Umbilical cord (tissue), 2 donors: ENCODE results near the gene ADAMTS15. TPM values are rescaled to one million over a fixed set of nuclear protein-coding genes. Genes with fewer than 3 reads are reported as not detected.
A peak's percentile ranks its signal among the peaks of the same experiment; 100 is the strongest.
"Not testable (repeated sequence)": the region's sequence is repeated elsewhere in the genome, so short reads cannot be mapped to it uniquely, and the experiment has no call there.

Source experiments
- DNase-seq: peaks from one replicate; pipeline ENCODE4 v3.0.0-alpha.2; 2015; ENCODE audit warnings: low spot score
- total RNA-seq: library from RNA; depleted of rRNA; stranded (reverse); fragments of >200 nt; gene quantifications from one replicate; pipeline ENCODE4 v1.2.3, GENCODE V29; 2014; ENCODE audit warnings: low replicate concordance; ENCODE audit not compliant: insufficient read depth

The ADAMTS15 gene
- total RNA-seq, 1 donor from 2014 or later = 10.1 TPM

DNA sequence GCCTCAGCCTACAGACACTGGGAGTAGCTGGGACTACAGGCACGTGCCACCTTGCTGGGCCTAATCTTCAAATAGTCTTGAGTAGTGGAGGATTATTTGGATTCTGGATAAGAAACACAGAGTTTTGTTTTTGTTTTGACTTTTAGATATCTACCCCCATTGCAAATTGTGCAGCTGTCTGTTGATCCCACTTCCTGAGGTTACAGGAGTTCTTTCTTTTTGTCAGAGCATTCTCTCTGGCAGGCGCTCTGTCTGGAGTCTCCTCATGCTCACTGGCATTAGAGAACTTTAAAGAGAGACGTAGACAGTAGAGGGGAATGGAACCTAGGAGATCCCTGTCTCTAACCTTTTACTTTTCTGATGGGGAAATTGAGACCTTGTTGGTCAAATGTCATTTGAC is 12.3 kb upstream of the ADAMTS15 start:
- DNase-seq = no peak

GRCh38 chr11:130437848-130438247 is 10.6 kb upstream of the ADAMTS15 start:
- no peak for DNase-seq

GRCh38 chr11:130438401-130439159 is 9.9 kb upstream of the ADAMTS15 start:
- not testable (repeated sequence) for DNase-seq

GRCh38 chr11:130439160-130439519 is 9.3 kb upstream of the ADAMTS15 start:
- no peak for DNase-seq

DNA sequence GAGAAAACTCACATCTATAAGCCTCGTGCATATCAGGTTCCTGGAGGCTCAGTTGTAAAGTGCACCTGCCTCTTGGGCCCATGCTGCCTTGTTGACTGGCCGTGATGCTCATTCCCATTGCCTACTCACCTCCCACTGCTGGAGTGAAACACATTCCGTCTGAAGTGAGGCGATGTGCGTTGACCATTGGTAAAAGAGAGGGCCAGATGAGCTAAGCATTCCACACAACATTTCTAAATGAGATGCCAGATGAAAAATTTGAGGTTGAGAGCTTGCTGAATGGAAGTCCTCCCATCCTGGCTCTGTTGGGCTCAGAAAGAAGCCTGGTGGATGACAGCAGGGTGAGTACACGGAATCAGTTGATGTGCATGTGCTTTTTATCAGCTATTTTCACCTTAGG is 8.6 kb upstream of the ADAMTS15 start:
- DNase-seq = no peak

DNA sequence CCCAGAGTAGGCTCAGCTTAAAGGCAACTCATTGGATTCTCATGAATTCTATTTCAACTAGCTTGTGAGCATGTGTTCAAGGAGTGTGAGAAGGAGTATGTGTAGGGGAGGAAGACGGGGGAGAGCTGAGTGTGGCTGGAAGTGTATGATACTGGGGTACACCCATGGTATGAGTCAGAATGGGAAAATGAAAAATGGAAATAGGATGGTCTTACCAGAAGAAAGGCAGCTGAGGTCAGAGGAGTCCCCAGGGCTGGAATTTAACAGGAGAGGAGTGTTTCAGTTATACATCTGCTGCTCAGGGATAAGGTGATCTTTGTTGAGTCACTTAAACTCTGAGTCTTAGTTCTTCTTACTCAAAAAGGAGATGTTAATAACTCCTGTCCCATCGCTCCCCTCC is 6.7 kb upstream of the ADAMTS15 start:
- DNase-seq = no peak

GRCh38 chr11:130442737-130443136 is 5.7 kb upstream of the ADAMTS15 start:
- peak; percentile 91 for DNase-seq

- no peak for DNase-seq
Observed at GRCh38 chr11:130445788-130446187, 2.7 kb upstream of the ADAMTS15 start.

- no peak for DNase-seq
Observed at GRCh38 chr11:130448039-130448415, 418 bp upstream of the ADAMTS15 start.

DNA sequence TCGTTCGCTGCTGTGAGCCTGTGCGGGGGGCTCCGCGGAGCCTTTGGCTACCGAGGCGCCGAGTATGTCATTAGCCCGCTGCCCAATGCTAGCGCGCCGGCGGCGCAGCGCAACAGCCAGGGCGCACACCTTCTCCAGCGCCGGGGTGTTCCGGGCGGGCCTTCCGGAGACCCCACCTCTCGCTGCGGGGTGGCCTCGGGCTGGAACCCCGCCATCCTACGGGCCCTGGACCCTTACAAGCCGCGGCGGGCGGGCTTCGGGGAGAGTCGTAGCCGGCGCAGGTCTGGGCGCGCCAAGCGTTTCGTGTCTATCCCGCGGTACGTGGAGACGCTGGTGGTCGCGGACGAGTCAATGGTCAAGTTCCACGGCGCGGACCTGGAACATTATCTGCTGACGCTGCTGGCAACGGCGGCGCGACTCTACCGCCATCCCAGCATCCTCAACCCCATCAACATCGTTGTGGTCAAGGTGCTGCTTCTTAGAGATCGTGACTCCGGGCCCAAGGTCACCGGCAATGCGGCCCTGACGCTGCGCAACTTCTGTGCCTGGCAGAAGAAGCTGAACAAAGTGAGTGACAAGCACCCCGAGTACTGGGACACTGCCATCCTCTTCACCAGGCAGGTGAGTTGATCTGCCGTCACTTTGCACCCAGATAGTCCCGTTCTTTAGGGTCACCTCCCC is 1.0 kb downstream of the ADAMTS15 start:
- no peak for DNase-seq

DNA sequence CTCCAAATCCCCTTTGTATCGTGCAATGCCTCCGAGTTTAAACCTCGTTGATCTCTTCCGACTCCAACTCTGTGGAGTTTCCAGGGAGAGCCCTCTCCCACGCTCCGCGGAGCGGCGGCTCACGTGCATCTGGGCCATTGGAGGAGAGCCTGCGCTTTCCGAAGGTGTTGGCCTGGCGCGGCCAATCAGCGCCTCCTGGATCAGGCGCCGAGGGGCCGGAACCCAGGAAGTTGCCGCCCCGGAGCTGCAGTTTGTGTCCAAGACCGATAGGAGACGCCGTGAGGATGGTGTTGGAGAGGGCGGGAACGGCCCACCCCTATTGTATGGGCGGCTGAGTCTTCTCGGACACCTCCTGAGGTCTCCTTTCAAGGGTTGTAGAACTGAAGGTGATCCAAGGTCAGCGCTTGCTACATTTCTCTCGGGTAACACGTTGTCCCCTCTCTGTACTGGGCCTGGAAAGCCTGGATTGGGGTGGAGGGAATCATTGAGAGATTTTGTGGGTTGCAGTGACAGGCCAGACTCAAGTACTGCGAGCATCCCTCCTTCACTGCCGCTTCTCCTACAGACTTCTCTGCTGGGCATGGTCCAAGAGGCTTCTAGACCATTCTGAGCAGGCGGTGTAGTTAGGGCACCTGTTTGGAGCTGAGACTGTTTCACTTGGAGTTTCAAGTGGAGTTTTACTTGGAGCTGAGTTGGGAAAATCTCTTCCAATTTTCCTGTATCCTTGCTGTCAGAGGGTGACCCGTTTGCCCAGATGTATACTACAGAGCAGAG is 1.7 kb downstream of the ADAMTS15 start:
- DNase-seq = peak; percentile 84

DNA sequence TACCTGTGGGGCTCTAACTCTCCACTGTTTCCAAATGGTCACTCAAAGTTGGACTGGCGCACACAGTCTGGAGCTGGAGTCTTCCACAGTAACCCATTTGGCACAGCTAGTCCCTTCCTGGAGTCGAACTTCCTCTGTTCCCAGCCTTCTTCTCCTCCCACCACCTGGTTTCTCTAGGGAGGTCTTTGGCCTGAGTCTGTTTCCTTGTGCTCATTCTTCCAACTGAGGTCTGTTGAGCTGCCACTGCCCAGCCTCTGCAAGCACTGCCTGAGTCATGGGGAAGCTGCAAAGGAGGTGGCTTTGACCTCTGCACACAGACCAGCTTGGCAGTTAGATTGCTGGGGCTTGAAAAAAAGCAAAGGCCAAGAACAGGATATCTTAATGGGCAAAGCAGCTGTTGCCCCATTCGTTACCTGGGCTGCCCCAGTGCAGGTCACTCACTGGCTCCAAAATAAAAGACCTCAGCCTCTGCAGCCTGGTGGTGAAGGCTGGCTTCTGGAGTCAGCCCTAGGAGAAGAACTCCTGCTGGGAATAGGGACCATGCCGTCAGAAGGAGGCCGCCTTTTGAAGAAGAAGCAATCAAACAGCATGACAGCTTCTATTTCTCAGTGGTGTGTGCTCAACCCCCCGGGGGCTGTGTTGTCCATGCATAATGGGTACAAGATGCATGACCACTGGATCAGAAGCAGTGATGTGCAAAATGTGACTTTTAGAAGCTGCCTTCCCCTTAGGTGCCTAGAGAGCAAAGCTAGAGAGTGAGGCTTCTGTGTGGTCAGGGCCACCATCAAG is 3.0 kb downstream of the ADAMTS15 start:
- DNase-seq = no peak

- DNase-seq = no peak
Observed at GRCh38 chr11:130452176-130452575, 3.7 kb downstream of the ADAMTS15 start.

DNA sequence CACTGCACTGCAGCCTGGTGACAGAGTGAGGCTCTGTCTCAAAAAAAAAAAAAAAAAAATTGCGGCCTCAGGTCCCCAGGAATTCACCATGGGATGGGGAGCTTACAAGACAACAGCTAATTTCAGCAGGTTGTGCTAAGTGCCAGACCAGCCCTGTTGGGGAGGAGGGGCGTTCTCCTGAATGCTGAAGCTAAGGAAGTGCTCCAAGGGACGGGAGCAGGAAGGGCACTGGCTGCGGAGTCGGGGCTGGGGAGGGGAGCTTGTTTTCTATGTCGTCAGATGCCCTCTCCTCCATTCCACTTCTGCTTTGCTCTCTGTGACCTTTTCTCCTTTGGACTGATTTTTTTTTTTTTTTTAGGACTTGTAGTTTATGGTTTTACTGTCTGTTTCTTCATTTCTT is 4.5 kb downstream of the ADAMTS15 start:
- no peak for DNase-seq

- DNase-seq = no peak
Observed at GRCh38 chr11:130454491-130455252, 6.2 kb downstream of the ADAMTS15 start.

DNA sequence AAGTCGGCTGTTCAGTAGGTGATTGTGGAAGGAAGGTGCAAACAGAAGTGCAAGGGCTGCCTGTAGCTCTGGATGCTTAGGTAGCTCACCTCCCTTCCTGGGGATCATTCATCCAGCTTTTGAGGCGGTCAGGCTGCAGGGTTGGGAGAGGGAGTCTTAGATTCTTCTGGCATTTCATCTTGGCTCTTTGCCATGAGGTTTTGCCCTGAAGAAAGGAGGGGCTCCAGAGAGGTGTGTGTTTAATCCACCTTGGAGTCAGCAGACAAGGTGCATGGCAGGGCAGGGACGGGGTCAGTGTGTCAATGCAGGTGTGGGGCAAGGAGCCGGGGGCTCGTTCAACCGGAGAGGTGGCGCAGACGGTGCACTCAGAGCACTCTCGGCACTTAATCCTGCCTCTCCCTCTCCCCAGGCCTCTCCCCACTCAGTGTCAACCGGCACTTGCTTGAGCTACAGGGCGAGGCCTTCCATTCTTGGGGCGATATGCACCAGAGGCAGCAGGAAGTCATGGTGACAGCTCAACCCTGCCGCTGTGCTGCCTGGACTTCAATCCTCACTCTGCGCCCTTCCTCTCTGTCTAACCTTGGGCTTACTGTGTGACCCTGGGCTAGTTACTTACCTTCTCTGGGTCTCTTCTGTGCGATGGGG is 7.2 kb downstream of the ADAMTS15 start:
- no peak for DNase-seq

DNA sequence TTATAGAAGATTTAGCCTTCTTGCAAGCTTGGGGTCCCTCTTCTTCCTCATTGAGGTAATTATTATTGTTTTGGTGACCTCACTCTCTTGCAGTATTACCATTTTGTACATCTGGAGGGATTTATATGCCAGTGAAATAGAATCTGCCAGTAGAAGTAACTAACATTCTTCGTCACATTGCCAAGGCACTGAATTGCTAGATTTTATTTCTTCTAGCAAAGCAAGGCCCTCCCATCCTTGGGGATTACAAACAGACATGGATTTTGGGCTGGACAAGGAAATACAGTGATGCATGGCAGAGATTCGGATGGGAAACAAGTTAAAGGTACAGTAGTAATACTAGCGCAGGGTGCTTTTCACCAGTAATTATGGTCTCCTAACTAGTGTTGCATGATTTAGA is 7.8 kb downstream of the ADAMTS15 start:
- DNase-seq = peak; percentile 85

DNA sequence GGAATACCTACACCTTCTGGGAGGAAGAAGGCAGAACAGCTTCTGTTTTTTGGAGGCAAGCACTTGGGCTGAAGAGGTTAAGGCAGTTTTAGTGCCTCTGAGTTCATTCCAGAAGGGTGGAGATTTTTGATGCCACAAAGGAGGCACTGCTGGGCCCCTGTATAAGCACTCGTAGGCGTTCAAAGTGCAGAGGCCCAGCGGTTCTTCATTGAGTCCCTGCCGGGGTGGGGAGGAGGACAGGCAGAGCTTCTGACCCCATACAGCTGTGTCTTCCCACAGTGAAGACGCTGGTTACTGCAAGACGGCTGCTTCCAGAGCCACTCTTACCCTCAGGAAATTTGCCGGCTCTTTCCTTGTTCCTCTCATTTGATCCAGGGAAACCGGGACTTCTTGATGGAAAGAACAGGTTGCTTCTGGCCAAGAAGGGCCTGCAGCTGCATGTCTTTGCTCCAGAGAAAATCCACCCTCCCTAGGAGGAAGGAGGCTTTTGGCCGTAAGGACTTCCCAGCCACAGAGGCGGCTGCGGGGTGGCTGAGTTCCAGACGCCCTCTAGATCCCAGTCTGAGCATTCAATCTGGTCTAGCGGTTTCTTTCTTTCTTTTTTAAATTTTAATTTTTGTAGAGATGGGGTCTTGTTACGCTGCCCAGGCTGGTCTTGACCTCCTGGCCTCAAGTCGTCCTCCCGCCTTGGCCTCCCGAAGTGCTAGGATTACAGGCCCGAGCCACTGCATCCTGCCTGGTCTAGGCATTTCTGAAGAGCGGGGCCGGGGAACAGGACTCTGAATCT is 9.4 kb downstream of the ADAMTS15 start:
- DNase-seq = peak; percentile 56

- no peak for DNase-seq
Observed at GRCh38 chr11:130458410-130458729, 9.9 kb downstream of the ADAMTS15 start.

GRCh38 chr11:130459521-130459920 is 11.1 kb downstream of the ADAMTS15 start:
- no peak for DNase-seq
